BJ (cell line): Measurements from ENCODE around the gene NBEA. TPM values are rescaled to one million over a fixed set of nuclear protein-coding genes. Genes with fewer than 3 reads are reported as not detected.

ENCODE experiments used
- CTCF ChIA-PET: fragments of 350-600 bp; formaldehyde crosslinking; extraction: SDS; loops from one replicate; lab custom pipeline; 2021; ENCODE audit warnings: antibody characterized with exemption, inconsistent platforms; lab: Yijun Ruan, JAX
- POLR2A ChIA-PET: fragments of 300-600 bp; sonication (Branson Sonifier 250); formaldehyde crosslinking; extraction: SDS; loops from one replicate; lab custom pipeline; 2021; ENCODE audit warnings: antibody characterized with exemption; lab: Charles Lee
- DNase-seq: peaks from one replicate; pipeline ENCODE4 v3.0.0-alpha.2; 2011; ENCODE audit warnings: low read depth
- H3K27me3 ChIP-seq: 2 replicates; pipeline ENCODE4 v1.6.0; 2011; ENCODE audit warnings: low read length; ENCODE audit not compliant: control insufficient read depth, insufficient read depth
- H3K36me3 ChIP-seq: 2 replicates; pipeline ENCODE4 v1.5.1; 2011; ENCODE audit warnings: low read length; ENCODE audit not compliant: control insufficient read depth, insufficient read depth
- H3K4me3 ChIP-seq: 2 replicates; pipeline ENCODE4 v1.5.1; 2011; ENCODE audit warnings: low read depth, mild to moderate bottlenecking, control low read depth, low read length
- CTCF ChIP-seq: IDR thresholded peaks from 2 replicates; pipeline ENCODE4 v1.5.1; 2011; ENCODE audit warnings: low read depth, mild to moderate bottlenecking, control low read depth, inconsistent platforms, low read length, moderate library complexity; ENCODE audit not compliant: insufficient read depth
- polyA plus RNA-seq: library from polyadenylated mRNA; depleted of rRNA; stranded (reverse); fragments of >200 nt; gene quantifications from 2 replicates; pipeline ENCODE4 v1.2.3, GENCODE V29; 2011

Gene NBEA
- polyA plus RNA-seq, 1 experiment, result 17.8 TPM

GRCh38 chr13:35127466-35127865 is 185.4 kb downstream of the NBEA start:
- H3K27me3 ChIP-seq, result no peaks in the 10 kb centered on the region
- POLR2A ChIA-PET, result no interaction called here
- no peaks in the 10 kb centered on the region for H3K36me3 ChIP-seq
- no peak for TF ChIP-seq CTCF
- DNase-seq, result no peak
- no peak overlapping the region for H3K4me3 ChIP-seq
- CTCF ChIA-PET, result no interaction called here

GRCh38 chr13:35129500-35129899 is 187.4 kb downstream of the NBEA start:
- no peak for DNase-seq
- TF ChIP-seq CTCF, result no peak
- CTCF ChIA-PET, result no interaction called here

DNA sequence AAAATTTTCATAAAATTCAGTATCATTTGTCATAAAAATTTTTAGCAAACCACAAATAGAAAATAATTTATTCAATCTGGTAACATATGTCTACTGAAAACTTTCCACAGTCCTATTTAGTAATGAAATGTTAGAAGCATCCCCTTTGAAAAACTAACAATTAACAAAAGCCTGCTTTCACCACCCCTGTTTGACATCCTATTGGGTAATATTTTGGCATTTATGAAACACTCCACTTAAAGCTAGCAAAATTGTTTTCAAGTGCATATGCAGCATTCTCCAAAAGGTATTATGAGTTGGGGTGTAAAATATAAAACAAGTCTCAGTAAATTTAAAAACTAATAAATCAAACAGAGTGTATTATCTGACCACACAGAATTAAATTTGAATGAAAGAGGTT is 189.4 kb downstream of the NBEA start:
- no peak for TF ChIP-seq CTCF
- H3K27me3 ChIP-seq, result no peaks in the 10 kb centered on the region
- no peak for DNase-seq
- no peak overlapping the region for H3K4me3 ChIP-seq
- ChIA-PET POLR2A (no interaction called here), CTCF (interaction anchor here (0.5 to 0.7 kb wide), 2 partner anchors 360 to 1264 kb away, joined by 3 read pairs; no protein-coding TSS in a partner anchor)
- H3K36me3 ChIP-seq, result no peaks in the 10 kb centered on the region

More at GRCh38 chr13:35129500-35129899, 187.4 kb downstream of the NBEA start:
- POLR2A ChIA-PET, result no interaction called here
- no peak overlapping the region for H3K4me3 ChIP-seq
- no peaks in the 10 kb centered on the region for H3K36me3 ChIP-seq
- no peaks in the 10 kb centered on the region for H3K27me3 ChIP-seq

- ChIA-PET POLR2A (no interaction called here), CTCF (no interaction called here)
- no peak for DNase-seq
- Histone ChIP-seq H3K4me3 (no peak overlapping the region), H3K36me3 (no peaks in the 10 kb centered on the region), H3K27me3 (no peaks in the 10 kb centered on the region)
- no peak for TF ChIP-seq CTCF
Observed at GRCh38 chr13:35136585-35136984, 194.5 kb downstream of the NBEA start.

- Histone ChIP-seq H3K36me3 (no peaks in the 10 kb centered on the region), H3K4me3 (no peak overlapping the region), H3K27me3 (no peaks in the 10 kb centered on the region)
- DNase-seq, result no peak
- CTCF ChIA-PET, result interaction anchor here (0.6 kb wide), 1 partner anchor 507 kb away, joined by 3 read pairs; no protein-coding TSS in a partner anchor
- POLR2A ChIA-PET, result no interaction called here
- no peak for TF ChIP-seq CTCF
Observed at GRCh38 chr13:35139591-35139990, 197.5 kb downstream of the NBEA start.
